H9 (cell line): ENCODE data around the gene WDR33. TPM values are rescaled to one million over a fixed set of nuclear protein-coding genes. Genes with fewer than 3 reads are reported as not detected.

ENCODE experiments used
- DNase-seq: peaks from one replicate; pipeline ENCODE4 v3.0.0-alpha.2; 2017
- H2AFZ ChIP-seq: one replicate; pipeline ENCODE4 v1.6.1; 2013; ENCODE audit warnings: mild to moderate bottlenecking, low read length, control low read depth, moderate library complexity
- H2AK5ac ChIP-seq: 2 replicates; pipeline ENCODE4 v1.6.1; 2013; ENCODE audit warnings: low read length, control low read depth, mixed read lengths; ENCODE audit not compliant: insufficient read length
- H2BK120ac ChIP-seq: one replicate; pipeline ENCODE4 v1.6.1; 2013; ENCODE audit warnings: low read depth, mild to moderate bottlenecking, low read length, control low read depth, inconsistent platforms; ENCODE audit not compliant: poor library complexity, severe bottlenecking
- H2BK12ac ChIP-seq: 2 replicates; pipeline ENCODE4 v1.6.1; 2013; ENCODE audit warnings: low read length, control low read depth, mixed read lengths, low read depth; ENCODE audit not compliant: insufficient read length
- H2BK15ac ChIP-seq: 2 replicates; pipeline ENCODE4 v1.6.1; 2013; ENCODE audit warnings: low read depth, low read length, control low read depth
- H2BK20ac ChIP-seq: one replicate; pipeline ENCODE4 v1.6.1; 2013; ENCODE audit warnings: low read depth, mild to moderate bottlenecking, low read length, control low read depth, inconsistent platforms; ENCODE audit not compliant: poor library complexity, severe bottlenecking
- H2BK5ac ChIP-seq: 2 replicates; pipeline ENCODE4 v1.6.1; 2013; ENCODE audit warnings: low read length, control low read depth, mixed read lengths; ENCODE audit not compliant: insufficient read length
- H3K14ac ChIP-seq: 2 replicates; pipeline ENCODE4 v1.6.1; 2013; ENCODE audit warnings: low read length, control low read depth; ENCODE audit not compliant: insufficient read depth
- H3K18ac ChIP-seq: 2 replicates; pipeline ENCODE4 v1.6.1; 2013; ENCODE audit warnings: low read depth, mild to moderate bottlenecking, mixed read lengths, low read length, control low read depth; ENCODE audit not compliant: insufficient read length
- H3K23ac ChIP-seq: 2 replicates; pipeline ENCODE4 v1.6.1; 2013; ENCODE audit warnings: low read length, control low read depth, mixed read lengths, low read depth; ENCODE audit not compliant: insufficient read length
- H3K23me2 ChIP-seq: 2 replicates; pipeline ENCODE4 v1.6.1; 2013; ENCODE audit warnings: low read depth, mild to moderate bottlenecking, mixed read lengths, low read length, control low read depth; ENCODE audit not compliant: insufficient read length, poor library complexity, severe bottlenecking
- H3K27ac ChIP-seq: 2 replicates; pipeline ENCODE4 v1.5.1; 2013; ENCODE audit warnings: low read length, control low read depth, mixed read lengths, low read depth; ENCODE audit not compliant: insufficient read length
- H3K27me3 ChIP-seq: 2 replicates; pipeline ENCODE4 v1.6.1; 2013; ENCODE audit warnings: low read length, control low read depth, inconsistent platforms; ENCODE audit not compliant: insufficient read depth
- H3K4ac ChIP-seq: 2 replicates; pipeline ENCODE4 v1.6.1; 2013; ENCODE audit warnings: low read depth, mild to moderate bottlenecking, control low read depth, inconsistent platforms, low read length, moderate library complexity
- H3K4me1 ChIP-seq: 2 replicates; pipeline ENCODE4 v1.6.1; 2013; ENCODE audit warnings: low read length, control low read depth, inconsistent platforms; ENCODE audit not compliant: insufficient read depth
- H3K4me2 ChIP-seq: 2 replicates; pipeline ENCODE4 v1.6.1; 2013; ENCODE audit warnings: low read length, control low read depth, mixed read lengths; ENCODE audit not compliant: insufficient read length, insufficient read depth
- H3K56ac ChIP-seq: 2 replicates; pipeline ENCODE4 v1.6.1; 2013; ENCODE audit warnings: low read depth, mild to moderate bottlenecking, mixed read lengths, low read length, control low read depth; ENCODE audit not compliant: insufficient read length
- H3K79me1 ChIP-seq: 2 replicates; pipeline ENCODE4 v1.6.1; 2013; ENCODE audit warnings: low read depth, mild to moderate bottlenecking, moderate library complexity, low read length, control low read depth, inconsistent platforms; ENCODE audit not compliant: insufficient read depth, poor library complexity, severe bottlenecking
- H3K79me2 ChIP-seq: 2 replicates; pipeline ENCODE4 v1.6.1; 2013; ENCODE audit warnings: low read length, control low read depth, inconsistent platforms; ENCODE audit not compliant: insufficient read depth
- H3K9ac ChIP-seq: 2 replicates; pipeline ENCODE4 v1.6.1; 2013; ENCODE audit warnings: low read length, control low read depth, mixed read lengths; ENCODE audit not compliant: insufficient read length; ENCODE audit errors: extremely low read depth
- H3K9me3 ChIP-seq: one replicate; pipeline ENCODE4 v1.6.1; 2013; ENCODE audit warnings: low read depth, low read length, inconsistent platforms; ENCODE audit not compliant: control insufficient read depth
- H3T11ph ChIP-seq: one replicate; pipeline ENCODE4 v1.6.1; 2013; ENCODE audit warnings: mild to moderate bottlenecking, low read length, control low read depth, inconsistent platforms
- H4K20me1 ChIP-seq: one replicate; pipeline ENCODE4 v1.6.1; 2013; ENCODE audit not compliant: control insufficient read depth, insufficient read length, insufficient read depth
- H4K5ac ChIP-seq: 2 replicates; pipeline ENCODE4 v1.6.1; 2013; ENCODE audit warnings: low read depth, mild to moderate bottlenecking, mixed read lengths, low read length, control low read depth; ENCODE audit not compliant: insufficient read length
- H4K8ac ChIP-seq: replicated peaks from 2 replicates; pipeline ENCODE4 v1.6.1; 2013; ENCODE audit warnings: low read length, control low read depth, mixed read lengths, low read depth; ENCODE audit not compliant: insufficient read length
- H4K91ac ChIP-seq: 2 replicates; pipeline ENCODE4 v1.6.1; 2013; ENCODE audit warnings: low read depth, mild to moderate bottlenecking, moderate library complexity, mixed read lengths, low read length, control low read depth; ENCODE audit not compliant: insufficient read length
- H3K27ac Mint-ChIP-seq, 3 experiments: 2 replicates in 2 of 3; 3 replicates in 1 of 3; pipeline ENCODE4 v1.8.0; 2020 to 2021; ENCODE audit warnings: mixed read lengths in 3 of 3, mild to moderate bottlenecking in 1 of 3, moderate library complexity in 1 of 3
- H3K27me3 Mint-ChIP-seq: 2 replicates; pipeline ENCODE4 v1.8.0; 2021; ENCODE audit warnings: low read depth, mild to moderate bottlenecking, moderate library complexity, mixed read lengths
- H3K36me3 Mint-ChIP-seq, 3 experiments: 2 replicates in 2 of 3; 3 replicates in 1 of 3; pipeline ENCODE4 v1.8.0; 2020 to 2021; ENCODE audit warnings: low read depth in 3 of 3, mixed read lengths in 3 of 3; ENCODE audit not compliant: insufficient read depth in 1 of 3
- H3K4me1 Mint-ChIP-seq, 2 experiments: 2 replicates each; pipeline ENCODE4 v1.8.0; 2020; ENCODE audit warnings: mixed read lengths in 2 of 2
- H3K4me3 Mint-ChIP-seq, 2 experiments: 2 replicates in 1 of 2; 3 replicates in 1 of 2; pipeline ENCODE4 v1.8.0; 2020 to 2021; ENCODE audit warnings: mild to moderate bottlenecking in 2 of 2, mixed read lengths in 2 of 2, moderate library complexity in 1 of 2
- H3K9me3 Mint-ChIP-seq, 2 experiments: 2 replicates in 1 of 2; 3 replicates in 1 of 2; pipeline ENCODE4 v1.8.0; 2020; ENCODE audit warnings: mild to moderate bottlenecking in 2 of 2, mixed read lengths in 2 of 2, moderate library complexity in 1 of 2
- WGBS: extraction: QIAGEN DNeasy Blood & Tissue Kit; methylation state at CpG from one replicate; pipeline ENCODE4 v1.1.7; 2013; ENCODE audit warnings: missing lambda C conversion rate, low lambda C conversion rate, mixed read lengths; ENCODE audit not compliant: insufficient read length; ENCODE audit errors: extremely low coverage; 5-methylcytosine and 5-hydroxymethylcytosine counted together
- total RNA-seq: library from RNA; stranded (reverse); gene quantifications from 2 replicates; pipeline ENCODE4 v1.2.1, GENCODE V29; 2021
- TF ChIP-seq, protein P1 (sequence below): fragments of 200-600 bp; sonication (generic); conservative IDR thresholded peaks from 3 replicates; pipeline ENCODE4 v1.8.0; 2021; ENCODE audit warnings: antibody characterized with exemption, mild to moderate bottlenecking

WDR33 gene
- total RNA-seq, 1 experiment from 2014 or later, result 86.0 TPM

DNA sequence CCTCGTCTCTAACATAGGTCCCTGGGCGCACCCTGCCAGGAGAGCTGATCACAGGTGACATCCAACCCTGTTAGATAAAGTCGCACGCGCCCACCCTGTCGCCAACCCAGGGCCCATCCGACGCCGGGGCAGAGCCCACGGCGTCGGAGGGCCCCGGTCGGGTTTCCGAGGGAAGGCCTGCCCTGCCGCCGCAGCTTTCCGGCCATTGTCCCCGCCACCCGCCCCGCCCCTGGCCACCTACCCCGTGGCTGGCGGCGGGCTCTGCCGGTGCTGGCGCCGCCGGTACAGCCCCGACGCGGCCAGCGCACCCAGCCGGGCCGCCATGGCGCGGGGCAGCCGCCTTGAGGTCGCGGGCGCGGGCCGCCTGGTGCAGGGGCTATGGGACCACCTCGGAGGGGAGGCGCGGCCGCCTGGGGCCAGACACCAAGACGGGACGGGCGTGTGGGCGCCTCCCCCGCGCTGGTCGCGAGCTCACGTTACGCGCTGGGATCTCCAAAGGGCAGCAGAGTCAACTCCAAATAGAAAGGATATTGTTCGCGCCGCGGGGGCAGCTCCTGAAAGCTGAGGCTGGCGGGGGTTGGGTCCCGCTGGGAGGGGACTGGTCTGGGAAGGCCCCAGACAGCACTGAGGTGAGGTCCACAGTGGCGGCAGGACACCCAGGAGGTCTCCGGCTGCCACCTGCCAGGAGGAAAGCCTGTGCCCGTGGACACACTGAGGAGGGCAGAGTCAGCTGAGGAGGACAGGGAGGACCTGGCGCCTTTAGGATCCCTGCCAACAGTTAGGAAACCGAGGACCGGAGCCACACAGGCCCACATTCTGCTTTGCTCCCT lies 146.7 kb downstream of the WDR33 start:
- H3K9me3 Mint-ChIP-seq, result no peaks in the 10 kb centered on the region

More for the DNA sequence above, 146.7 kb downstream of the WDR33 start:
- Histone ChIP-seq H4K8ac (no peak overlapping the region), H4K20me1 (no peaks in the 10 kb centered on the region), H3K23me2 (peaks cover 4% of the 10 kb centered on the region), H3K9ac (no peak overlapping the region), H2BK15ac (no peak overlapping the region), H3K23ac (no peak overlapping the region), H3K27ac (no peak overlapping the region), H3K4me1 (no peaks in the 10 kb centered on the region), H3K14ac (peak overlapping the region; percentile 84), H3K9me3 (no peaks in the 10 kb centered on the region), H2BK20ac (no peak overlapping the region), H3K79me1 (no peaks in the 10 kb centered on the region), H3K18ac (peak overlapping the region; percentile 43), H3K27me3 (peaks cover 14% of the 10 kb centered on the region; the same call in 1 of the 2 replicates), H3K56ac (no peak overlapping the region), H2AK5ac (no peak overlapping the region), H2BK12ac (no peak overlapping the region), H3K4me2 (peak overlapping the region; percentile 18), H2BK5ac (no peak overlapping the region), H2AFZ (no peak overlapping the region), H4K91ac (no peak overlapping the region), H3K79me2 (0 out of 2 replicates have a peak, but pooled peaks cover 2% of the 10 kb centered on the region), H2BK120ac (no peak overlapping the region), H3K4ac (no peak overlapping the region), H3T11ph (no peak overlapping the region), H4K5ac (no peak overlapping the region)
- peaks cover 58% of the 10 kb centered on the region for H3K27me3 Mint-ChIP-seq
- H3K4me1 Mint-ChIP-seq, result peaks cover 3 to 4% of the 10 kb centered on the region in 2 experiments; a peak in 2 of 4 replicates
- WGBS, result no CpG with 5 or more reads among the region's 69 CpGs
- peaks cover 0 to 2% (median 0%) of the 10 kb centered on the region in 3 experiments; a peak in 3 of 7 replicates for H3K36me3 Mint-ChIP-seq
- H3K27ac Mint-ChIP-seq, result no peak overlapping the region
- TF ChIP-seq, protein P1, sequence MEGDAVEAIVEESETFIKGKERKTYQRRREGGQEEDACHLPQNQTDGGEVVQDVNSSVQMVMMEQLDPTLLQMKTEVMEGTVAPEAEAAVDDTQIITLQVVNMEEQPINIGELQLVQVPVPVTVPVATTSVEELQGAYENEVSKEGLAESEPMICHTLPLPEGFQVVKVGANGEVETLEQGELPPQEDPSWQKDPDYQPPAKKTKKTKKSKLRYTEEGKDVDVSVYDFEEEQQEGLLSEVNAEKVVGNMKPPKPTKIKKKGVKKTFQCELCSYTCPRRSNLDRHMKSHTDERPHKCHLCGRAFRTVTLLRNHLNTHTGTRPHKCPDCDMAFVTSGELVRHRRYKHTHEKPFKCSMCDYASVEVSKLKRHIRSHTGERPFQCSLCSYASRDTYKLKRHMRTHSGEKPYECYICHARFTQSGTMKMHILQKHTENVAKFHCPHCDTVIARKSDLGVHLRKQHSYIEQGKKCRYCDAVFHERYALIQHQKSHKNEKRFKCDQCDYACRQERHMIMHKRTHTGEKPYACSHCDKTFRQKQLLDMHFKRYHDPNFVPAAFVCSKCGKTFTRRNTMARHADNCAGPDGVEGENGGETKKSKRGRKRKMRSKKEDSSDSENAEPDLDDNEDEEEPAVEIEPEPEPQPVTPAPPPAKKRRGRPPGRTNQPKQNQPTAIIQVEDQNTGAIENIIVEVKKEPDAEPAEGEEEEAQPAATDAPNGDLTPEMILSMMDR, result no peak
- peak overlapping the region; percentile 59 to 64 for H3K4me3 Mint-ChIP-seq
- DNase-seq, result peak; percentile 46
